ENCODE results near the gene FAM47E. TPM values are rescaled to one million over a fixed set of nuclear protein-coding genes. Genes with fewer than 3 reads are reported as not detected.
"Not testable (repeated sequence)": the region's sequence is repeated elsewhere in the genome, so short reads cannot be mapped to it uniquely, and the experiment has no call there.

The FAM47E gene
- total RNA-seq, 8 experiments from 2014 or later, result 1.8 to 14.8 (median 2.7) TPM

DNA sequence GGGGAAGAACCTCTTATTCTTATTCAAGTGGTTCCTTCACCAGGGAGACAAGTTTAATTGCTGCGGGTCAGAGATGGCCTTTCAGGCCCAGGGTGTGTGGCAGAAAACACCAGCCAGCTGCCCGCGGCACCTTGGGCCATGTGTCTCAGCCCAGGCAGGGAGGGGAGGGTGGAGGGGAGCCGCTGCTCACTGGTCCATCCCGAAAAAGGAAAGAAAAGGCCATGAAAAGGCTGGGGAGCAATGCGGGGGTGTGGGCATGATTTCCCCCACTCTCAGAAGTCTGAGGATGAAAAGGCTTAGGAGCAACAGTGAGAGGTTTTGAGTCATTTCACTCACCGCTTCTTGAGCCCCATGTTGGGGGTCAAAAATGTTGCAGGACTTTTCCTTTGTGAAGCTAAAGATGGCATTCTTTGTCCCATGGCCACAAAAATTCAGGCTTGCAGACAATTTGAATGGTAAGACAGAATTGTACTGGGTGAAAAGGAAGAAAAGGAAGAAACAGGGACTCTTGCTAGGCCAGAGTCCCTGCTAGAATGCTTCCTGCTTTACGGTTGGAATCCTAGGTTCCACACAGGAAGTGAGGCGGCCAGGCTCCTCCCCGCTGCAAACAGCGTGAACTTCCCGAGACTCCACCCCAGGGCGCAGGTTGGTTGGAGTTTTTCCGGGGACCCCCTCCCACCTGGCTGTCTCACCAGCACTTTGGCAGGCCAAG is 17.4 kb upstream of the FAM47E start:
- in situ Hi-C loops (cut with MboI; ENCODE audit: low pct_unique_long_range_greater_than_20kb in 2 of 9, low sequenced_read_pairs in 9 of 9, unreplicated experiment in 9 of 9), result no loop called here
- 0 to 80% (median 60%) methylated on average over 1 to 12 of the region's 14 CpGs; no CpG with 5 or more reads in 1 of the 10 experiments for WGBS, 10 experiments
- Histone ChIP-seq H3K4me3 (peak overlapping the region in 3 of 5 donors; percentile 8 to 11 (median 11)), H3K4me1 (replicated peaks in 1 of 2) (peaks cover 8 to 12% of the 10 kb centered on the region in 2 donors), H3K27ac (no peak overlapping the region)
- peak; percentile 37 to 85 (median 60) for ATAC-seq (replicated peaks in 6 of 8)

DNA sequence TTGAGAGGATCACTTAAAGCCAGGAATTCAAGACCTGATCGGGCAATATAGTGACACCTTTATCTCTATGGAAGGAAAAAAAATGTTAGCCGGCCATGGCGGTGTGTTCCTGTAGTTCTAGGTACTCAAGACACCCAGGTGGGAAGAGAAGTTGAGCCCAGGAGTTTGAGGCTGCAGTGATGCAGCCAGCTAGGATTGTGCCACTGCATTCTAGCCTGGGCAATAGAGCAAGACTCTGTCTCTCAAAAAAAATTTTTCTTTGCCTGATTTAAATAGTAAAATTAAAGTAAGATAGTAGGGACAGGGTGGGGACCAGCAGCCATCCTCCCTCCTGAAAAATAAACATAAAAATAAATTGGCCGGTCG is 16.9 kb upstream of the FAM47E start:
- 94 to 100% (median 100%) methylated on average over 1 to 5 of the region's 5 CpGs; no CpG with 5 or more reads in 2 of the 10 experiments for WGBS, 10 experiments
- H3K4me3 ChIP-seq, result no peak overlapping the region
- ATAC-seq (replicated peaks in 6 of 8), result no peak
- in situ Hi-C loops (cut with MboI; ENCODE audit: low pct_unique_long_range_greater_than_20kb in 2 of 9, low sequenced_read_pairs in 9 of 9, unreplicated experiment in 9 of 9), result no loop called here
- peaks cover 8 to 12% of the 10 kb centered on the region in 2 donors for H3K4me1 ChIP-seq (replicated peaks in 1 of 2)
- H3K27ac ChIP-seq, result no peak overlapping the region

DNA sequence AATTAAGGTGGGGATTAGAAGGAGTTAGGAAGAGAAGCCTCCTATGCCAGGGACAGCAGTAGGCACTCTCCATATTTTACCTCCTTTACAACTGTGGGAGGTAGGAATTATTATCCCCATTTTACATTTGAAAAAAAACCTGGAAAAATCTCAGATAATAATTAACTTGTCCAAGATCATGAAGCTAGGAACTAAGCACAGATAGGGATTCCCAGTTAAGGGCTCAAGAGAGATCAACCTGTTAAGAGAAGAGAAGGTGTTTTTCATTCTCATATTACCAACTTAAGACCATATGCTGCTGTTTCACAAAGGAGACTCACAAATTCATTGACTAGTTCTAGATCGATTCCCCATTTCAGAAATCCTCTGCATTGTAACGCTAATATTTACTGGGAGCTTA is 16.1 kb upstream of the FAM47E start:
- WGBS, 10 experiments, result 17 to 100% (median 92%) methylated on average over 1 to 2 of the region's 2 CpGs; no CpG with 5 or more reads in 3 of the 10 experiments
- no peak for ATAC-seq (replicated peaks in 6 of 8)
- Histone ChIP-seq H3K4me1 (replicated peaks in 1 of 2) (peaks cover 8 to 12% of the 10 kb centered on the region in 2 donors), H3K27ac (no peak overlapping the region), H3K4me3 (no peak overlapping the region)
- in situ Hi-C loops (cut with MboI; ENCODE audit: low pct_unique_long_range_greater_than_20kb in 2 of 9, low sequenced_read_pairs in 9 of 9, unreplicated experiment in 9 of 9), result no loop called here

DNA sequence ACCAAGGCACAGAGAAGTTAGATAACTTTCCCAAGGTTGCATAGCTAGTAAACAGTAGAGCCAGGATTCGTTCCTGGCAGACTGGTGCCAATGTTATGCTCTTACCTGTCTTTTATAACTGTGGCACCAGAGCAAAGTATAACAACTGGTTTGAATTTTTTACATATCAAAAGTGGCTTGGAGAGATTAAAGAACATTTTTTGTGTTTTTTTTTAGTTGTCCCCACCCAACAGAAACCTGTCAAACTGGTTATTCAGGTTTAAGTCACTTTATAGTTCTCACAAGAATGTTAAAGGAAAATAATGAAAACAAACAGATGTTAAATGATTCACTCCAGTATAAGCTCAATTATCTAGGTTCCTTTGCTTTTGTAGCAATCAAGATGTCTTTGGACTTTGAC is 15.6 kb upstream of the FAM47E start:
- in situ Hi-C loops (cut with MboI; ENCODE audit: low pct_unique_long_range_greater_than_20kb in 2 of 9, low sequenced_read_pairs in 9 of 9, unreplicated experiment in 9 of 9), result no loop called here
- ATAC-seq (replicated peaks in 6 of 8), result no peak
- Histone ChIP-seq H3K27ac (no peak overlapping the region), H3K4me3 (no peak overlapping the region), H3K4me1 (replicated peaks in 1 of 2) (peaks cover 8 to 12% of the 10 kb centered on the region in 2 donors)
- WGBS, 10 experiments, result 20 to 89% (median 60%) methylated on average over 1 of the region's 1 CpG; no CpG with 5 or more reads in 3 of the 10 experiments

DNA sequence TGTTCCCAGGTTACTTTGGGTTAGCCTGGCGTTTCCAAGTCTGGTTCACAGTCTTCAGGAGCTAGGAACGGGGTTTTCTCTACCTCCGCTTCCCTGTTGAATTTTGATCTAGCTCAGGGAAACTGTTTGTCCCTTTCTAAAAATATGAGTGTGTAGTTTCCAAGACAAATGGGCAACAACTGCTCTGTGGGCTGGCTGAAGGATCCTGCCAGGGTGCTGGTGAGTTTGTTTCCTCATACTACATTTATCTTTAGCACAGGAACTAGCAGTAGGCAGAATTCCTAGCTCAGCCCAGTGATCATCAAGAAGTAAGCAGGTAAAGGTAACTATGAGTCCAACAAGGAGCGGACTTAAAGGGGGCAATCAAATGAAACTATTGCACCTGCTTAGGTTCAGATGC is 13.3 kb upstream of the FAM47E start:
- WGBS, 10 experiments, result 55 to 100% (median 83%) methylated on average over 1 to 4 of the region's 4 CpGs; no CpG with 5 or more reads in 1 of the 10 experiments
- no peak overlapping the region for H3K4me3 ChIP-seq
- in situ Hi-C loops (cut with MboI; ENCODE audit: low pct_unique_long_range_greater_than_20kb in 2 of 9, low sequenced_read_pairs in 9 of 9, unreplicated experiment in 9 of 9), result no loop called here
- ATAC-seq (replicated peaks in 6 of 8), result no peak
- peaks cover 8 to 10% of the 10 kb centered on the region in 2 donors for H3K4me1 ChIP-seq (replicated peaks in 1 of 2)
- H3K27ac ChIP-seq, result no peak overlapping the region

DNA sequence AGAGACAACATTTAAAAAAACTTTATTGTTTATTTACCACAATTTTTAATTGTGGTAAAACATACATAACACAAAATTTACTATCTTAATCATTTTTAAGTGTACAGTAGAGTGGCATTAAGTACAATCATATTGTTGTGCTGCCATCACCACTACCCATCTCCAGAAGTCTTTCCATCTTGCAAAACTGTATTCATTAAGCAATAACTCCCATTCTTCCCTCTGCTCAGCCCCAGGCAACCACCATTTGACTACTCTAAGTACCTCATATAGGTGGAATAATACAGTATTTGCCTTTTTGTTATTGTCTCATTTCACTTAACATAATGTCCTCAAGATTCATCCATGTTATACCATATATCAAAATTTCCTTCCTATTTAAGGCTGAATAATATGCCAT is 12.8 kb upstream of the FAM47E start:
- no peak for ATAC-seq (replicated peaks in 6 of 8)
- Histone ChIP-seq H3K4me3 (no peak overlapping the region), H3K4me1 (replicated peaks in 1 of 2) (peaks cover 4 to 5% of the 10 kb centered on the region in 2 donors), H3K27ac (no peak overlapping the region)
- in situ Hi-C loops (cut with MboI; ENCODE audit: low pct_unique_long_range_greater_than_20kb in 2 of 9, low sequenced_read_pairs in 9 of 9, unreplicated experiment in 9 of 9), result no loop called here

DNA sequence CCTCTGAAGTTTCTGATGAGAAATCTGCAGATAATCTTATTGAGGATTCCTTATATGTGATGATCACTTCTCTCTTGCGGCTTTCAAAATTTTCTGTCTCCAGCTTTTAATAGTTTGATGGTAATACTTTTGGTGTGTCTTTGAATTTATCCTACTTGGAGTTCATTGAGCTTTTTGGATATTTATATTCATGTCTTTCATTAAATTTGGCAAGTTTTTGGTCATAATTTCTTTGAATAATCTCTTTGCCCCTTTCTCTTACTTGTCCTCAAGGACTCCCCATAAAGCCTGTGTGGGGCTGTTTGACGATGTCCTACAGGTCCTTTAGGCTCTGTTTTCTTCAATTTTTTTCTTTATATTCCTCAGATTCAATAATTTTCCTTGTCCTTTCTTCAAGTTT is 11.3 kb upstream of the FAM47E start:
- no peak overlapping the region for H3K27ac ChIP-seq
- 50 to 100% (median 86%) methylated on average over 1 to 2 of the region's 2 CpGs for WGBS, 10 experiments
- no peaks in the 10 kb centered on the region for H3K4me1 ChIP-seq (replicated peaks in 1 of 2)
- ATAC-seq (replicated peaks in 6 of 8), result no peak
- no peak overlapping the region for H3K4me3 ChIP-seq
- in situ Hi-C loops (cut with MboI; ENCODE audit: low pct_unique_long_range_greater_than_20kb in 2 of 9, low sequenced_read_pairs in 9 of 9, unreplicated experiment in 9 of 9), result no loop called here

DNA sequence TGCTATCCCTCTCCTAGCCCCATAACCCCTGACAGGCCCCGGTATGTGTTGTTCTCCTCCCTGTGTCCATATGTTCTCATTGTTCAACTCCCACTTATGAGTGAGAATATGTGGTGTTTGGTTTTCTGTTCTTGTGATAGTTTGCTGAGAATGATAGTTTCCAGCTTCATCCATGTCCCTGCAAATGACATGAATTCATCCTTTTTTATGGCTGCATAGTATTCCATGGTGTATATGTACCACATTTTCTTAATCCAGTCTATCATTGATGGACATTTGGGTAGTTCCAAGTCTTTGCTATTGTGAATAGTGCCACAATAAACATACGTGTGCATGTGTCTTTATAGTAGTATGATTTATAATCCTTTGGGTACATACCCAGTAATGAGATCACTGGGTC is 7.6 kb upstream of the FAM47E start:
- WGBS, 10 experiments, result 60 to 100% (median 86%) methylated on average over 1 to 2 of the region's 2 CpGs; no CpG with 5 or more reads in 3 of the 10 experiments
- not testable (repeated sequence) for ATAC-seq (replicated peaks in 6 of 8)

DNA sequence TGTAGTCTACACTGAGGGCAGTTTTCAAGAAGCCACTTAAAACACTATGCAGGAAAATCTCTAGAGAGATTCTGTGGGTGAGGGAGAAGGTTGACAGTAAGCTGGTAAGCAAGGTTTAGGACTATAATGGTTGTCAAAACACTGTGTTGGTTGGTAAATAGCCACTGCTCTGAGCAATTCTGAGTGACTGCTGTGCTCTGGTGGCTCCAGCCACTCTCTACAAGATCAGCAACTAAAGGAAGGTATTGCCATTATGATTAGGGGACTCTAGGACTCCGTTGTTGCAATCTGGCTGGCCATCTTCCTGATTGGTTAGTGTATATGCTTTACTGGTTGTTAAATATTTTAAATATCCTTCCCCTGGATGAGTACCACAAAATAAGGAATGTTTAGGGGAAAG is 5.5 kb upstream of the FAM47E start:
- in situ Hi-C loops (cut with MboI; ENCODE audit: low pct_unique_long_range_greater_than_20kb in 2 of 9, low sequenced_read_pairs in 9 of 9, unreplicated experiment in 9 of 9), result no loop called here
- 0 to 83% (median 57%) methylated on average over 1 of the region's 1 CpG; no CpG with 5 or more reads in 5 of the 10 experiments for WGBS, 10 experiments
- peak in 1 of 8 experiments; percentile 69 for ATAC-seq (replicated peaks in 6 of 8)
- H3K4me1 ChIP-seq (replicated peaks in 1 of 2), result no peaks in the 10 kb centered on the region
- H3K27ac ChIP-seq, result no peak overlapping the region
- H3K4me3 ChIP-seq, result no peak overlapping the region

More for the DNA sequence above, 7.6 kb upstream of the FAM47E start:
- H3K4me3 ChIP-seq; H3K27ac ChIP-seq; H3K4me1 ChIP-seq (replicated peaks in 1 of 2); in situ Hi-C loops (cut with MboI; ENCODE audit: low pct_unique_long_range_greater_than_20kb in 2 of 9, low sequenced_read_pairs in 9 of 9, unreplicated experiment in 9 of 9): not testable (repeated sequence)

DNA sequence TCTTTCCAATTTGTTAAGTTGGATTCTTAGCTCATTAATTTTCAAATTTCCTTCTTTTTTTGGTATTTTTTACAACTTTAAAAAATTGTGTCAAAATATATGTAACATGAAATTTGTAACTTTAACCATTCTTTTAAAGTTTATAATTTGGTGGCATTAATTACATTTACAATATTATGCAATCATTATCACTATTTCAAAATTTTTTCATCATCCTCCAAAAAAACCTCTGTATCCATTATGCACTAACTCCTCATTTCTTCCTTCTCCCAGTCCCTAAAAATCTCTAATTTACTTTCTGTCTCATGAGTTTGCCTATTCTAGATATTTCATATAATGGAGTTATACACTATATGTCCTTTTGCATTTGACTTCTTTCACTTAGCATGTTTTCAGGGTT is 4.7 kb upstream of the FAM47E start:
- in situ Hi-C loops (cut with MboI; ENCODE audit: low pct_unique_long_range_greater_than_20kb in 2 of 9, low sequenced_read_pairs in 9 of 9, unreplicated experiment in 9 of 9), result no loop called here
- Histone ChIP-seq H3K27ac (no peak overlapping the region), H3K4me1 (replicated peaks in 1 of 2) (peaks cover 0 to 3% of the 10 kb centered on the region in 2 donors), H3K4me3 (no peak overlapping the region)
- no peak for ATAC-seq (replicated peaks in 6 of 8)

DNA sequence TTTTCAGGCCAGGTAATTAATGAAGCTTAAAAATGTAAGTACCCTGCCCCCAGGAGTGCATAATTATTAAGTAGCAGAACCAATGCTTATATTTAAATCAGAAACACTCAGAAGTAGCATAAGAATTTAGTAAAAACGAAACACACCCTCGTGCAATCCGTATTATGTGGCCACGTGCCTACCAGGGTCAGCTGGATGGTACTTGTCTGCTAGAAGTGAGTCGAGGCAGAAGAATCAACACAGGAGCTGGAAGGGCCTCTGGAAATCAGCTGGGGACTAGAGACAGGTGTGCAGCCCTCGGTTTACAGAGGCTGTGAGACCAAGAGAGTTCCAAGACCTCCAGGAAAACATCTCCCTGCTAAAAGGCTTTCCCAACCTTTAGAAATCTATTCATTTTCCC is 559 bp upstream of the FAM47E start:
- 0 to 58% (median 23%) methylated on average over 2 to 6 of the region's 6 CpGs for WGBS, 10 experiments

DNA sequence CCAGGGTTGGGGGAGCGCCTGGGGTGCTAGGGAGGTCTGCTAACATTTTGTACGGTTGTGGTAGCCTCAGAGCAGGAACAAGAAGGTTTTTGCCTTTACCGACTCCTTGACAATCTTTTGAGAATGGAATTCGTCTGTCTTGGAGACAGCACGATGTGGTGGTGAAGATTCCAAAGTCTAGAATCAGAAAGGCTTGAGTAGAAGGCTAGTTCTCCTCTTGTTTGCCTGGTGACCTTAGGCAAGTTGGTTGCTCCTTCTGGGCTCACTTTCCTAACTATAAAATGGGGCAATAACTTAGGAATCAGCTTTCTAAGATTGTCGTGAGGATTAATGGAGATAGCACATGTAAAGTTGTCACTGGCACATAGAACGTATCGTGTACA is 741 bp downstream of the FAM47E start:
- 18 to 100% (median 90%) methylated on average over 1 to 8 of the region's 8 CpGs; no CpG with 5 or more reads in 1 of the 10 experiments for WGBS, 10 experiments
- Histone ChIP-seq H3K4me1 (replicated peaks in 1 of 2) (peaks cover 16 to 17% of the 10 kb centered on the region in 2 donors), H3K27ac (no peak overlapping the region), H3K4me3 (peak overlapping the region in 4 of 5 donors; percentile 38 to 47 (median 46))
- ATAC-seq (replicated peaks in 6 of 8), result no peak
- in situ Hi-C loops (cut with MboI; ENCODE audit: low pct_unique_long_range_greater_than_20kb in 2 of 9, low sequenced_read_pairs in 9 of 9, unreplicated experiment in 9 of 9), result no loop called here

More for the DNA sequence above, 559 bp upstream of the FAM47E start:
- peak overlapping the region; percentile 32 to 47 (median 45) for H3K4me3 ChIP-seq
- H3K4me1 ChIP-seq (replicated peaks in 1 of 2), result peaks cover 5 to 7% of the 10 kb centered on the region in 2 donors
- in situ Hi-C loops (cut with MboI; ENCODE audit: low pct_unique_long_range_greater_than_20kb in 2 of 9, low sequenced_read_pairs in 9 of 9, unreplicated experiment in 9 of 9), result no loop called here
- no peak overlapping the region for H3K27ac ChIP-seq
- ATAC-seq (replicated peaks in 6 of 8), result peak in 7 of 8 experiments; percentile 1 to 21 (median 13)

DNA sequence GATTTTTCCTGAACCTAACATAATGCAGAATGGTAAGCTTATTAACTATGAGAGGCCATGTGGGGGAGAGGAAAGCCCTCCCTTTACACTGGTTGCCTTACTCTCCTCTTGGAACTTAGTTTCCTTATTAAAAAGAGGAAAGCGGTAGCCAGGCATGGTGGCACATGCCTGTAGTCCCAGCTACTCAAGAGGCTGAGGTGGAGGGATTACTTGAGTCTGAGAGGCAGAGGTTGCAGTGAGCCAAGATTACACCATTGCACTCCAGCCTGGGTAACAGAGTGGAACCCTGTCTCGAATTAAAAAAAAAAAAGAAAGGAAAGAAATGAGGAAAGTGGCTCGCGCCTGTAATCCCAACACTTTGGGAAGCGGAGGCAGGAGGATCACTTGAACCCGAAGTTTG is 2.0 kb downstream of the FAM47E start:
- in situ Hi-C loops (cut with MboI; ENCODE audit: low pct_unique_long_range_greater_than_20kb in 2 of 9, low sequenced_read_pairs in 9 of 9, unreplicated experiment in 9 of 9), result no loop called here
- Histone ChIP-seq H3K27ac (no peak overlapping the region), H3K4me3 (no peak overlapping the region), H3K4me1 (replicated peaks in 1 of 2) (peaks cover 16 to 17% of the 10 kb centered on the region in 2 donors)
- 33 to 96% (median 73%) methylated on average over 1 to 6 of the region's 6 CpGs; no CpG with 5 or more reads in 2 of the 10 experiments for WGBS, 10 experiments
- no peak for ATAC-seq (replicated peaks in 6 of 8)

DNA sequence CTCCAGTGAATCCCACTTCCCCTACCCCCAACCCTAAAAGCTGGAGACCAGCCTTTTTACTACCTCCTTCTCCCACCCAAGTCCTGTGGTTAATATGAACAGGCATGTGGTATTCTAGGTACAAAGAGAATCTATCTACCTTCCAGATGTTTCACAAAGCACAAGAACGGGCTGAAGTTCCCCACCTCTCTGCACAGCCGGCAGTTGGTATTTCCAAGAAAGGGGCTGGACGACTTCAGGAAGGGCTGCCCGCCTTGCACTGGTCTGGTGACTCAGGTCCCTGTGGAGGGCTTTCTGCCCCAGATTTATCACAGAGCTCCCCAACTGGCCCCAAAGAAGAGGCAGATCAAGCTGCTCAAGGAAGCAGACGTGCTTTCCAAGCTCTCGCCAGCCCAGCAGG is 4.5 kb downstream of the FAM47E start:
- H3K4me1 ChIP-seq (replicated peaks in 1 of 2), result peaks cover 16 to 17% of the 10 kb centered on the region in 2 donors
- WGBS, 10 experiments, result 23% methylated on average over 2 of the region's 6 CpGs; no CpG with 5 or more reads in 9 of the 10 experiments
- H3K27ac ChIP-seq, result no peak overlapping the region
- in situ Hi-C loops (cut with MboI; ENCODE audit: low pct_unique_long_range_greater_than_20kb in 2 of 9, low sequenced_read_pairs in 9 of 9, unreplicated experiment in 9 of 9), result no loop called here
- no peak for ATAC-seq (replicated peaks in 6 of 8)
- H3K4me3 ChIP-seq, result no peak overlapping the region
